Central memory CD4-positive, alpha-beta T cell (primary cell): ENCODE results near the gene TRIM59.
A peak's percentile ranks its signal among the peaks of the same experiment; 100 is the strongest.

Experiments used
- DNase-seq: peaks from one replicate; pipeline ENCODE4 v3.0.0; 2022
- total RNA-seq, 3 experiments: gene quantifications; one replicate each; lab custom pipeline; 2026; lab: John Stamatoyannopoulos, UW

The TRIM59 gene
- total RNA-seq = 20.6 to 34.9 (median 22.7) reads per million in 3 experiments

- DNase-seq = peak; percentile 97
Measured at GRCh38 chr3:160449636-160450598, at the start of gene TRIM59. Gene TRIM59 (minus strand): TSS chr3:160449786. CDS start chr3:160439183, 10,603 bp downstream.

GRCh38 chr3:160498202-160498601, 48.6 kb upstream of the TRIM59 start:
- no peak for DNase-seq

GRCh38 chr3:160490166-160490565, 40.6 kb upstream of the TRIM59 start:
- DNase-seq = no peak

GRCh38 chr3:160486459-160486869, 36.9 kb upstream of the TRIM59 start:
- peak; percentile 8 for DNase-seq

GRCh38 chr3:160482796-160483195, 33.2 kb upstream of the TRIM59 start:
- no peak for DNase-seq

- DNase-seq = no peak
Measured at GRCh38 chr3:160481856-160482255, 32.3 kb upstream of the TRIM59 start.

GRCh38 chr3:160480931-160481330, 31.3 kb upstream of the TRIM59 start:
- DNase-seq = no peak

GRCh38 chr3:160479376-160479775, 29.8 kb upstream of the TRIM59 start:
- DNase-seq = no peak

GRCh38 chr3:160478338-160478737, 28.8 kb upstream of the TRIM59 start:
- DNase-seq = no peak

- DNase-seq = no peak
Measured at GRCh38 chr3:160477750-160478149, 28.2 kb upstream of the TRIM59 start.

GRCh38 chr3:160475884-160476283, 26.3 kb upstream of the TRIM59 start:
- DNase-seq = no peak

GRCh38 chr3:160475153-160475552, 25.6 kb upstream of the TRIM59 start:
- DNase-seq = no peak

- DNase-seq = no peak
Measured at GRCh38 chr3:160474416-160474838, 24.8 kb upstream of the TRIM59 start.

- no peak for DNase-seq
Measured at GRCh38 chr3:160473978-160474377, 24.4 kb upstream of the TRIM59 start.

- no peak for DNase-seq
Measured at GRCh38 chr3:160473221-160473620, 23.6 kb upstream of the TRIM59 start.

GRCh38 chr3:160472344-160472743, 22.8 kb upstream of the TRIM59 start:
- no peak for DNase-seq

GRCh38 chr3:160471892-160472291, 22.3 kb upstream of the TRIM59 start:
- no peak for DNase-seq

GRCh38 chr3:160470181-160470580, 20.6 kb upstream of the TRIM59 start:
- no peak for DNase-seq

- DNase-seq = no peak
Measured at GRCh38 chr3:160464971-160465370, 15.4 kb upstream of the TRIM59 start.

GRCh38 chr3:160464321-160464720, 14.7 kb upstream of the TRIM59 start:
- no peak for DNase-seq

- DNase-seq = no peak
Measured at GRCh38 chr3:160460033-160460432, 10.4 kb upstream of the TRIM59 start.

GRCh38 chr3:160459450-160459970, 9.9 kb upstream of the TRIM59 start:
- DNase-seq = no peak

- no peak for DNase-seq
Measured at GRCh38 chr3:160458151-160458550, 8.6 kb upstream of the TRIM59 start.

- DNase-seq = no peak
Measured at GRCh38 chr3:160455846-160456245, 6.3 kb upstream of the TRIM59 start.
